Mononuclear cell (primary cell): ENCODE measurements around the gene TWF1. TPM values are rescaled to one million over a fixed set of nuclear protein-coding genes. Genes with fewer than 3 reads are reported as not detected.
"Not testable (repeated sequence)": the region's sequence is repeated elsewhere in the genome, so short reads cannot be mapped to it uniquely, and the experiment has no call there.

ENCODE experiments used
- H3K27me3 ChIP-seq: 2 replicates; pipeline ENCODE4 v1.6.0; 2011; ENCODE audit warnings: low read length, control low read depth; ENCODE audit not compliant: insufficient read depth
- H3K4me1 ChIP-seq: 2 replicates; pipeline ENCODE4 v1.5.1; 2011; ENCODE audit warnings: mild to moderate bottlenecking, low read length, control low read depth; ENCODE audit not compliant: insufficient read depth
- H3K4me3 ChIP-seq: 2 replicates; pipeline ENCODE4 v1.5.1; 2011; ENCODE audit warnings: mild to moderate bottlenecking, low read length, moderate library complexity
- H3K9me3 ChIP-seq: 2 replicates; pipeline ENCODE4 v1.5.1; 2011; ENCODE audit warnings: low read depth, mild to moderate bottlenecking, control low read depth, low read length
- total RNA-seq: library from RNA; depleted of rRNA; stranded (reverse); fragments of >200 nt; gene quantifications from one replicate; pipeline ENCODE4 v1.2.3, GENCODE V29; 2012

TWF1 gene
- total RNA-seq, result 113 TPM

DNA sequence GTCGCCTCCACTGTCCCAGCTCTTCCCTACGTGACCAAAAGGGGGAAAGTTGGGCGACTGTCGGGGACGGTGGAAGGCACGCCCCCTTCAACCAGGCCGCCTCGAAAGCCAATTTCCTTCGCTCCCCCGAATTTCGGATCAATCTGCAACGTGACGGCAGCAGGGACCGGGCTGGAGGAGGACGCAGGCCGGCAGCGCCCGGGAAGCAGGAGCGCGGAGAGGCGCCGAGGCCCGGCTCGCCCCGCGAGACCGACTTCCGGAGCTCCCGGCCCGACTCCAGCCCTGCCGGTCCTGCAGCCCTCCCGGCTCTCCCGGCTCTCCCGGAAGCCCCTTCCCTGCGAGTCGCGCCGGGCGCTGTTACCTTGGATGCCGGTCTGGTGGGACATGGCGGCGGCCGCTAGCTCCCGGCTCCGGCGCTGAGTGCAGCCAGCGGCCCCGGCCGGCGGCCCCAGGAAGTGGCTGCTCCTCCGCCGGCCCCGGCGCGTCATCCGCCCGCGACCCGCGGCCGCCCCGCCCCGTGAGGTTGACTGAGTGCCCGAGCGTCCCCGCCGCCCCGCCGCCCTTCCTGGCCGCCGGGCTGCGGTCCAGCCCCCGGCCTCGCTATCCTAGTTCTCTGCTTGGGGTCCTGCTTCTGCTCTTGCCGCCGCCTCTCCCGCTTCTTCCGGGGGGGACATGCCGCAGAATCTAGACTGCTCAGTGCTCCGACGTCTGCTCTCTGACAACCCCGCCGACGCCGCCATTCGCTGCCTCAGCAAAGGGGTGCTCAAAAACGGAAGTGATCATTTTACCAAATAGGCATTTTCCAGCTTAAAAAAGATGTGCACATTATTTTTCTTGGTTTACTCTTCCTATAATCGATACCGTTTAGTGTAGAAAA is at the start of gene TWF1:
TWF1 (minus strand) TSS at position 458 of the 877 bp plus-strand sequence; CDS start at position 386, 72 bp downstream.
- Histone ChIP-seq H3K4me3 (peak within 1 kb of the TSS; percentile 80), H3K9me3 (no peaks in the 10 kb centered on the region), H3K27me3 (peaks cover 2% of the 10 kb centered on the region), H3K4me1 (peaks cover 14% of the 10 kb centered on the region)

DNA sequence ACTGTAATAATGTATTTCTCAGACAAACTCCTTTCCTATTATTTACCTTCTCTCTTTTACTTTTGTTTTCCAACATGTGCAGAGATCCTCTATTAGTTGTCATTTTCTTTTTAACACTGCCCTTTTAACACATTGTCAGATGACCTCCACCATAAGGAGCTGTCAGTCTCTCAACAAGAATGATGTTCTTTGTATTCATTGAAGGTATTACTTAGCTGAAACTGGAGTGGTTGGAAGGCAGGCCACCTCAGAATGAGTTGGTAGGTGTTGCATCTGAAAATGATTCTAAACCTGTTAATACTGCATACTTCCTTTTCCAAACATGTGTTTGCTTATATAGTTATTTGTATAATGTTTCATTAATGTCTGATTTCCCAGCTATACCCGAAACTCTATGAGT is 46.6 kb upstream of the TWF1 start:
- no peaks in the 10 kb centered on the region for H3K27me3 ChIP-seq
- peaks cover 4% of the 10 kb centered on the region for H3K9me3 ChIP-seq
- H3K4me3 ChIP-seq, result no peak overlapping the region
- H3K4me1 ChIP-seq, result no peaks in the 10 kb centered on the region

- Histone ChIP-seq H3K27me3 (no peaks in the 10 kb centered on the region), H3K4me3 (no peak overlapping the region), H3K4me1 (no peaks in the 10 kb centered on the region), H3K9me3 (peaks cover 4% of the 10 kb centered on the region)
These were observed 42.7 kb upstream of the TWF1 start for GRCh38 chr12:43848786-43849185.

- Histone ChIP-seq H3K4me1 (no peaks in the 10 kb centered on the region), H3K27me3 (no peaks in the 10 kb centered on the region), H3K4me3 (no peak overlapping the region), H3K9me3 (peaks cover 4% of the 10 kb centered on the region)
These were observed 42.0 kb upstream of the TWF1 start for GRCh38 chr12:43848226-43848507.

GRCh38 chr12:43847425-43848225 is 41.5 kb upstream of the TWF1 start:
- H3K4me1 ChIP-seq, H3K4me3 ChIP-seq, H3K27me3 ChIP-seq, H3K9me3 ChIP-seq: not testable (repeated sequence)

DNA sequence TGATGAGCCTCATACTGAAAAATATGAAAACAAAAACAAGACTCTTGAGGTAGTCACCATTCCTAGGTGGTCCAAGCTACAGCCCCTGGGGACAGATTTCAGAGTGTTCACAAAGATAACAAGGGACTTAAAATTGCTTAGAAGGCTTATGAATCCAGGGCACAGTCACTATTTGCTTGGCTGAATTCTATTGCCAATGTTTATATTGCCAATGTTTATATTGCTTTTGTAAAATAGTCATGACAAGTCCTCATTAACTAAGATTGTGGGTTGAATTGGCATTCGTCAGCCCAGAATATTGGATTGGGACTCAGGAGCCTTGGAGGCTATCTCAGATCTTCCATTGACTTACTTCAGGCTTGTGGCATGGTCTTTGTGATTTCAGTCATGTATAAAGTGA is 36.1 kb upstream of the TWF1 start:
- Histone ChIP-seq H3K27me3 (no peaks in the 10 kb centered on the region), H3K4me3 (no peak overlapping the region), H3K4me1 (no peaks in the 10 kb centered on the region), H3K9me3 (no peaks in the 10 kb centered on the region)

DNA sequence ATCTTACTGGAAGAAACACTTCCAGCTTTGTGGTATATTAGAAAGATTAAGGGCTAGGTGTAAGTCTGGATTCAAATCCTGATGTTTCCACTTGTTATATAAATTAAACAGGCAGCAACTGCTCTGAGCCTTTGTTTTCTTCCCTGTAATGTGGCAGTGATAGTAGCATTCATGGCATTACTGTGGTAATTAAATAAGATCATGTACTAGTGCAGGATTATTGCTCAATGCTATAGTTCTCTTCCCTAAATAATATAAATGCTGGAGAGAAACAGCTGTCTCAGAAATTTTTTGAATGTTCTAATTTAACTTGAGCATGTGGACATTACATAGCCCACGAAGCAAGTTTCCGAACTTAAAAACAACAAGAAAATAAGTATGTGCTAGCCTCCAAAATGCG is 35.1 kb upstream of the TWF1 start:
- no peaks in the 10 kb centered on the region for H3K9me3 ChIP-seq

GRCh38 chr12:43840338-43840737 is 34.2 kb upstream of the TWF1 start:
- Histone ChIP-seq H3K4me1 (peaks cover 4% of the 10 kb centered on the region), H3K4me3 (no peak overlapping the region)

More for the DNA sequence above, 35.1 kb upstream of the TWF1 start:
- Histone ChIP-seq H3K27me3 (no peaks in the 10 kb centered on the region), H3K4me3 (no peak overlapping the region), H3K4me1 (no peaks in the 10 kb centered on the region)

GRCh38 chr12:43836475-43836989 is 30.4 kb upstream of the TWF1 start:
- Histone ChIP-seq H3K4me1 (peaks cover 29% of the 10 kb centered on the region), H3K27me3 (peaks cover 14% of the 10 kb centered on the region), H3K4me3 (peak overlapping the region; percentile 57), H3K9me3 (no peaks in the 10 kb centered on the region)

More at GRCh38 chr12:43840338-43840737, 34.2 kb upstream of the TWF1 start:
- H3K27me3 ChIP-seq, result peaks cover under 1% of the 10 kb centered on the region
- H3K9me3 ChIP-seq, result no peaks in the 10 kb centered on the region

- H3K4me1 ChIP-seq, result peaks cover 30% of the 10 kb centered on the region
These were observed 29.7 kb upstream of the TWF1 start, which contains the start of gene TMEM117 for GRCh38 chr12:43835656-43836474. TMEM117 (plus strand) TSS chr12:43836081.

GRCh38 chr12:43835264-43835655 is 29.1 kb upstream of the TWF1 start:
- H3K27me3 ChIP-seq, result peaks cover 14% of the 10 kb centered on the region
- peaks cover 30% of the 10 kb centered on the region for H3K4me1 ChIP-seq
- no peaks in the 10 kb centered on the region for H3K9me3 ChIP-seq
- H3K4me3 ChIP-seq, result peak overlapping the region; percentile 57

More at GRCh38 chr12:43835656-43836474, 29.7 kb upstream of the TWF1 start, which contains the start of gene TMEM117:
- peaks cover 14% of the 10 kb centered on the region for H3K27me3 ChIP-seq
- H3K4me3 ChIP-seq, result peak within 1 kb of the TSS; percentile 57
- H3K9me3 ChIP-seq, result no peaks in the 10 kb centered on the region

- Histone ChIP-seq H3K27me3 (peaks cover 17% of the 10 kb centered on the region), H3K9me3 (no peaks in the 10 kb centered on the region), H3K4me1 (peaks cover 30% of the 10 kb centered on the region), H3K4me3 (no peak overlapping the region)
These were observed 26.5 kb upstream of the TWF1 start for GRCh38 chr12:43832463-43833168.

DNA sequence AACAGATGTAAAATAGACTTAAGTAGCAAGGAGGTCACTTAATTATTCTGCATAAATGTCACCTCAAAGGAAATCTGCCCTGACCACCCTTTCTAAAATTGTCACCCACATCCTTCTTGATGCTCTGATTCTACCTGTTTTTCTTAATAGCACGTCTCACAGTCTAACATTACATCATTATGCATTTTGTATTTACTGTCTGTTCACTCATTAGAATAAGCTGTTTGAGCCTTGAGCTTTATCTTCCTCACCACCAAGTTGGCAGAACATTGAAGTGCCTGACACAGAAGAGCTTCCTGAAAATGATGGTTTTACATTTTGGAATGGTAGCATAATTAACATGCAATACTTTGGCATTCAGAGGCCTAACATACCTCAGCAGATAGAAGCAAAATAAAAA is 21.0 kb upstream of the TWF1 start:
- H3K4me1 ChIP-seq, result peaks cover 7% of the 10 kb centered on the region
- H3K9me3 ChIP-seq, result no peaks in the 10 kb centered on the region
- peaks cover 3% of the 10 kb centered on the region for H3K27me3 ChIP-seq
- H3K4me3 ChIP-seq, result no peak overlapping the region

DNA sequence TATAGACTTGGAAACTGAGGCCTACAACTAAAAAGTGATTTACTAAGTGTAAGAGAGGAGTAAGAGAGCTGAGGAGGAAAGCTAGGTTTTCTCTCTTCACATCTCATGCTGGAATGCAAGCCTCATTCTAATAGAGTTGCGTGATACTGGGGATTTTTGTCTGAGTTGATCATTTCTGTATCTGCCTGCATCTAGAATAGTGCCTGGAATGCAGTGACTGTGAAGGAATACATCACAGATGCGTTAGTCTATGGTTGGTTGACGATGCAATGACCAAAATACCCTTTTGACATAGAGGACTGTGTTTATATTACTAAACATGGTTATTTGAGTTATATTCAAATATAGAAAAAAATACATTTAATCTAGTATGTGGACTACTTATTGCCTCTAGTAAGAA is 20.6 kb upstream of the TWF1 start:
- H3K4me3 ChIP-seq, result no peak overlapping the region
- no peaks in the 10 kb centered on the region for H3K9me3 ChIP-seq
- H3K27me3 ChIP-seq, result peaks cover 3% of the 10 kb centered on the region
- H3K4me1 ChIP-seq, result peaks cover 3% of the 10 kb centered on the region
